Thyroid gland (tissue), 4 donors: ENCODE results near the gene CHD6.

Source experiments
- POLR2A ChIP-seq, 2 donors: fragments of 450-650 bp; IDR thresholded peaks; one replicate each; pipeline ENCODE4 v1.6.1; 2017; ENCODE audit warnings: antibody characterized with exemption in 2 of 2, mild to moderate bottlenecking in 2 of 2, moderate library complexity in 1 of 2
- TF ChIP-seq, protein P1 (sequence below), 6 experiments: fragments of 200-600 bp in 3 of 6; fragments of 450-650 bp in 3 of 6; sonication (generic) in 3 of 6; IDR thresholded peaks; one replicate each; pipeline ENCODE4 v1.5.1; 2016 to 2019; ENCODE audit warnings: antibody characterized with exemption in 6 of 6, mild to moderate bottlenecking in 2 of 6, inconsistent platforms in 1 of 6, moderate library complexity in 1 of 6

DNA sequence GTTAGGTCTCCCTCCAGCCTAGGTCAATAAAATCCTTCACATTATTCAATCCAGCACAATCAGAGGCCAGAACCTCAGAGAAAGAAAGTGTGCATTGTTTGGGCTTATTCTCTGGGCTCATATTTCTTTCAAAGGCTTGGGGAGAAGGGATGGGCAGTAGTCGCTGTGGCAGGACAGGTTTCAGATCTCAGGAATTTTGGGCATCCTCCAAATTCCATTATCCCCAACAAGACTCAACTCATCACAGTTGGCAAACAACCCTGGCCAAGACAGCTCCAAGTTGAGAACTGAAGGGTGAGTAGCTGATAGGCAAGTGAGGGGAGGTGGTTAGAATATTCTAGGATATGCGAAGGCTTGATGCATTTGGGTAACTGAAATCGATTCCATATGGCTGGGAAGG, 27.2 kb upstream of the CHD6 start:
- TF ChIP-seq, protein P1, sequence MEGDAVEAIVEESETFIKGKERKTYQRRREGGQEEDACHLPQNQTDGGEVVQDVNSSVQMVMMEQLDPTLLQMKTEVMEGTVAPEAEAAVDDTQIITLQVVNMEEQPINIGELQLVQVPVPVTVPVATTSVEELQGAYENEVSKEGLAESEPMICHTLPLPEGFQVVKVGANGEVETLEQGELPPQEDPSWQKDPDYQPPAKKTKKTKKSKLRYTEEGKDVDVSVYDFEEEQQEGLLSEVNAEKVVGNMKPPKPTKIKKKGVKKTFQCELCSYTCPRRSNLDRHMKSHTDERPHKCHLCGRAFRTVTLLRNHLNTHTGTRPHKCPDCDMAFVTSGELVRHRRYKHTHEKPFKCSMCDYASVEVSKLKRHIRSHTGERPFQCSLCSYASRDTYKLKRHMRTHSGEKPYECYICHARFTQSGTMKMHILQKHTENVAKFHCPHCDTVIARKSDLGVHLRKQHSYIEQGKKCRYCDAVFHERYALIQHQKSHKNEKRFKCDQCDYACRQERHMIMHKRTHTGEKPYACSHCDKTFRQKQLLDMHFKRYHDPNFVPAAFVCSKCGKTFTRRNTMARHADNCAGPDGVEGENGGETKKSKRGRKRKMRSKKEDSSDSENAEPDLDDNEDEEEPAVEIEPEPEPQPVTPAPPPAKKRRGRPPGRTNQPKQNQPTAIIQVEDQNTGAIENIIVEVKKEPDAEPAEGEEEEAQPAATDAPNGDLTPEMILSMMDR (IDR thresholded peaks at IDR 0.05), result no peak
- no peak for TF ChIP-seq POLR2A (IDR thresholded peaks at IDR 0.05)
